Activated gamma-delta T cell (primary cell): ENCODE results near the gene OR6K6.

ENCODE experiments used
- DNase-seq: peaks from one replicate; lab custom pipeline; 2025; lab: John Stamatoyannopoulos, UW
- total RNA-seq, 2 donors: gene quantifications; one replicate each; lab custom pipeline; 2026; lab: John Stamatoyannopoulos, UW

The OR6K6 gene, protein sequence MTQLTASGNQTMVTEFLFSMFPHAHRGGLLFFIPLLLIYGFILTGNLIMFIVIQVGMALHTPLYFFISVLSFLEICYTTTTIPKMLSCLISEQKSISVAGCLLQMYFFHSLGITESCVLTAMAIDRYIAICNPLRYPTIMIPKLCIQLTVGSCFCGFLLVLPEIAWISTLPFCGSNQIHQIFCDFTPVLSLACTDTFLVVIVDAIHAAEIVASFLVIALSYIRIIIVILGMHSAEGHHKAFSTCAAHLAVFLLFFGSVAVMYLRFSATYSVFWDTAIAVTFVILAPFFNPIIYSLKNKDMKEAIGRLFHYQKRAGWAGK
- 0 reads per million in 2 donors for total RNA-seq

DNA sequence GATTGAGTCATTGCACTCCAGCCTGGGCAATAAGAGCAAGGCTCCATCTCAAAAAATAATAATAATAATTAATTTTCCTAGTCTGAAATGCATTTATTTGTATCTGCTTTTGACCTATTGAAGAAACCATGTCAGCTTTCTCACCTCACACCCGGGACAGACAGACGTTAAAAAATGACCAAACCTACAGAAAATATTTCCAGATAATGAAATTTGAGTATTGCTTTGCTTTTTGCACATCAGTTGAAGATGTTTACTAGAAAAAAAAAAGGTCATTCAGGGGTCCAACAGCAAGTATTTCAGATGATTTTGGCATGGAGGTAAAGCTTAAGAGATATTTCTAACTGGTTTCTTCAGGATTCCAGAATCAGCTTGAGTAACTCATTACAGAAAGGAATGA is at the start of gene OR6K6:
OR6K6 (plus strand) TSS at position 301 of the 400 bp plus-strand sequence. CDS start 168 bp downstream, outside the sequence.
- DNase-seq: no peak

DNA sequence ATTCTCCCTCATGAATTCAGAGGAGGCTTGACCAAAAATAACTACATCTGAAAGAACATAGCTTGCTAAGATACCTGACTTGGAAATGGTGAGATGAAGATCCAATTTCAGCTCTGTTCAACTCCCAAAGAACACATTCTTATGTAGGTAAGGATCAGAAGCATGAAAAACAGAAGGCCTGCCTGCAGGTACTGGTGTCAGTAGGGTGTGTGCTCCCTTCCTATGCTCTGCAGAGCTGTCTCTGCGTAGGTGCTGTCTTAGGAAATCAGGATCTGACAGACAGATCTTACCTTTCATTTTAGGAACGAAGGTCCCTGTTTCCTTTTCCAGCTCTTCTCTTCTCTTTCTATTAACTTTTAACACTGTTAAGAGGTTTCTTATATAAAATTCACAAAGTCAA is 48.4 kb upstream of the OR6K6 start:
- no peak for DNase-seq

DNA sequence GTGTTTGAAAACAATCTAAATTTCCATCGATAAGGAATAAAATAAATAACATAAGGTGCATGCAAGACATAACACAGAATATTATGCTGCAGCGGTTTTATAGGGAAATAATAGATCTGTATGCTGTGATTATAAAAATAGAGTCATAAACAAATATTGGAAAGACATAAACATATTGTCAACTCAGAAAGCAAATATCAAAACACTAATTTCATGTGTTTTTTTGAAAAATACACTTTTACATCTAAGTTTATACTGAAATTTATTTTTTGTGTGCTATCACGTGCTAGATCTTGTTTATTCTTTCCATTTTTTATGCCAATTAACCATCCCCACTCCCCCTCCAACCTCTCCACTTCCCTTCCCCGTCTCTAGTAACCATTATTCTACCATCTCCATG is 43.4 kb upstream of the OR6K6 start:
- DNase-seq: no peak

DNA sequence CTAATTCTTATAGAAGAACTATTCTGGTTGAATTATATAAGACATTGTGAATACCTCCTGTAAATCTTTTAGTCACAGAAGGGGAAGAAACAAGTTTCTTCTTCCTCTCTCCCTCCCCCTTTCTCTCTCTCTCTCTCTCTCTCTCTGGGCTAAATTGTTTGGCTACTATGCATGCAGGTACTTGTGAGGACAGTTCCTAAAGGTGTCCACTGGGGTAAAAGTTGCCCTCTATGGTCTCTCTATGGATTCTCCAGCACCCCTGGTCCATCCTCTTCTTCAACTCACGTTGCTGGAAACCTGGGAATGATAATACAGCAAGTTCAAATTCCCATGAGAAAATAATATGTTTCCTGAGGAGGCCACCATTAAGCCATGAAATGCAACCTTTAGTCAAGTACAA is 39.8 kb upstream of the OR6K6 start:
- no peak for DNase-seq

DNA sequence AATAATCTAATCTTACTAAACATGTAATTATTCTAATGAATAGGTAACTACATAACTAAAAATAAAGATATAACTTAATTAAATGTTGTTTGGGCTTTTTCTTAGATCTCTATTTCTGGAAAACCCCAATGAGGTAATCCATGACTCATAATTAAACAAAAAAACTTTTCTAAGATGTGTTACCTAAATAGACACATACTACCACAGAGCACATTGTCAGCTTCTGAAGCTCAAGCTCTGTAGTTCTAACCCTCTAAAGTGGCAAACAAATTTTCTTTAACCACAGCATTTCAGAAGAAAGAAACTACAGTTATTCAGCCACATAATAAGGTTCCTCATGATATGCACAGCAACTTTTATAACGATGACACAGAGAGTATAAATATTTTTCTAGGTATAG is 38.2 kb upstream of the OR6K6 start:
- DNase-seq: no peak

DNA sequence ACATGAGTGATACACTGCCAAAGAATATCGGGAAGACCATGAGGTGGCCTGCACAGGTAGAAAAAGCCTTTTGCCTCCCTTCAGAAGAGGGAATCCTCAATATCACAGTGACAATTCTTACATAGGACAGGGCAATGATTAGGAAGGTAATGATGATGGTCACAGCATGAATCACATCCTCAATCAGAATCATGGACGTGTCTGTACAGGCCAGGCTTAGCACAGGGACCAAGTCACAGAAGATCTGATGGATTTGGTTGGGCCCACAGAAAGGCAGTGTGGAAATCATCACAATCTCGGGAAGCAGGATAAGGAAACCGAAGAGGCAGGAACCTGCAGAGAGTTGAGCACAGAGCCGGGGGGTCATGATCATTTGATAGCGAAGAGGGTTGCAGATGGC is 37.2 kb upstream of the OR6K6 start:
- no peak for DNase-seq

DNA sequence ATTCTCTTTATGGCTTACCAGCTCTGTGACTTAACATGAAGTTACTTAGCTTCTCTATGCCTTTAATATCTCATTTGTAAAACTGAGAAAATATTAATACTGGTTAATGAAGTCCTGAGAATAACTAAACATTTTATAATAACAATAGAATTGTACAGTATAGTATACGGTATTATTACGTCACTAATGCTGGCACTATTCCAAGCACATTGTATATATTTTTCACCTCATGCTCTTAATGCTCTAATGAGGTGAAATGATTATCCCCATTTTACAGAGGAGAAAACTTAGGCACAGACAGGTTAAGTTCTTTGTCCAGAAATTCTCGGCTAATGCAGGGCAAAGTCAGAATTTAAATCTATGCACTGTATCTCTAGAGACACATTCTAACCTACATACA is 34.9 kb upstream of the OR6K6 start:
- no peak for DNase-seq

DNA sequence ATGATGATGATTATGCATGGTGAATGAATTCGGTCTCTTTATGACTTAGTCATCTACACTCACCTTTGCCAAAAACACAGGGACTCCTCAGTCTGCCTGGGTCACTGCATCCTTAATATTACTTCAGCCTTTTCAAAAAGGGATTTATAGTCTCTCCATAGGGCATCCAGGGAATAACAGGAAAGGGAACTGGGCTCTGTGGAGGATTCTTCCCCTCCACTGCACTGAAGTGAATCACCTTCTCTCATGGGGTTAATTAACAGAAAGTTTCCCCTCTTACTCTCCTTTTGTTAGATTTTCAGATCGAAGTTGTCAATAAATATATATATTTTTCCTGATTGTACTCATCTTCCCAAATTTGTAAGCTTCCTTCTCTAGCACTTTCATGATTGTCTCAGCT is 33.9 kb upstream of the OR6K6 start, which contains the start of gene OR6K3:
OR6K3 (minus strand) TSS at position 101 of the 400 bp plus-strand sequence. CDS start 2,605 bp downstream, outside the sequence.
- DNase-seq: no peak

DNA sequence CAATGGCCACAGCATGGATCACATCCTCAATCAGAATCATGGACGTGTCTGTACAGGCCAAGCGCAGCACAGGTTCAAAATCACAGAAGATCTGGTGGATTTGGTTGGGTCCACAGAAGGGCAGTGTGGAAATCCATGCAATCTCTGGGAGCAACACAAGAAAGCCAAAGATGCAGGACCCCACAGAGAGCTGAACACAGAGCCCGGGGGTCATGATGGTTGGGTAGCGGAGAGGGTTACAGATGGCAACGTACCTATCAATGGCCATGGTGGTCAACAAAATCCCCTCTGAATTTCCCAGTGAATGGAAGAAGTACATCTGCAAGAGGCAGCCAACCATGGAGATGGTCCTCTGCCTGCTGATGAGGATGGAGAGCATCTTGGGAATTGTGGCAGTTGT is 30.1 kb upstream of the OR6K6 start:
- no peak for DNase-seq

DNA sequence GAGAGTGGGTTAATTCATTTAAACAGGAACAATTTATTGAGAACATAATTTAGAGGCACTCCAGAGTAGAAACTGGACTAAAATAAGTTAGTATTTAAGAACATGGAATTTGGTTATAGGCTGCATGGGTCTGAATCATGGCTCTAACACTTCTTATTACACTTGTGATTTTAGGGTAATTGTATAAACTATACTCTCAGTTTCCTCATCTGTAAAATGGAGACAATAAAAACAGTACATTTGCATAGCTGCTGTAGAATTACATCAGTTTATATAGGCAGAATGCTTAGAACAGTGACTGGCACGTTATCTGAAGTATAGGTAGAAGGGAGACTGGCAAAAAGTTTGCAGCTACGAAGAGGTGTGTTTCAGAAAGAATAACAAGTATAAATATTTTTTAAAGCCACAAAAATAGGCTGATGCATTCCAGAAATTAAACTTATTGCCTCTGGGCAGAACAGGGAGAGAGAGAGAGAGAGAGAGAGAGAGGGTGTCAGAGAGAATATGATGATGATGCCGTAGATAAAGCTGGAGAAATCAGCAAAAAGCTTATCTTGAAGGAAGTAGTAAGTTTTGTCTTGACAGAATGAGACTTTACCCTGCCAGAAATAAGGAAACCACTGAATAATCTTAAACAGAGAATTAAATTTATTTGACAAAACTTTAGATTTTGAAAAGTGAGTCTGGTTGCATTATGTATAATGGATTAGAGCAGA is 25.9 kb upstream of the OR6K6 start:
- DNase-seq: no peak

DNA sequence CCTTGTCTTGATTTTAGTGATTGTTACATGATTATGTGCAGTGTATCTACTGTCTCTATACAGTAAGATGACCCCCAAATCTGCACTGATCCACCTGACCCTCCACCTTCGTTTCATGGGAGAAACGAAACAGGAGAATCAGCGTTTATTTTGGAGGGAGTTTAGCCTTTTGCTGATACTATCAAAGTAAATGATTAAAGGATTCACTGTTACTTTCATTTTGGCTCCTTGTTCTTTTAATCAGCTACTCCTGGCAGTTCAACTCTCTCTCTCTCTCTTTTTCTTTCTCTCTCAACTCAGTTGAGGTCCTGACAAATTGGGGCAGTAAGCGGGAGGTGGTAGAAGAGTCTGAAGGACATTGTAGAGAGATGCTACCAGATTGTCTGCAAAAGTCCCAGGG is 24.1 kb upstream of the OR6K6 start:
- DNase-seq: no peak

DNA sequence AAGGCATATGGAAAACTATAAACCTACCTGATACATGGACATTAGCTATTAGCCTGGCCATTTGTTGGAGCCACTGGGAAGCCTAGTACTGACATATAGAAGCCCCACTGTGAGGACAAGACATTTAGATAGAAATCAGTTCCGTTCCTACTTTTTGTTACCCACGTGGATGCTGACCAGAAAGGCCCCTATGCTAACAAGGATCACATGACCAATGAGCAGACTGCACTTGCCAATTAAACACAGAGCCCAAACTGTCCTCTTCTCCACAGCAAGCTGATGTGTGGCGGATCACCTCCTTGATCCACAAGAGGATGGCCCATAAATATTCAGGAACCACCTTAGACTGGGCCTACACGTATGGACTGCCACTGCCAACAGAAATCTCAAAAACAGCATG is 22.8 kb upstream of the OR6K6 start:
- DNase-seq: no peak

DNA sequence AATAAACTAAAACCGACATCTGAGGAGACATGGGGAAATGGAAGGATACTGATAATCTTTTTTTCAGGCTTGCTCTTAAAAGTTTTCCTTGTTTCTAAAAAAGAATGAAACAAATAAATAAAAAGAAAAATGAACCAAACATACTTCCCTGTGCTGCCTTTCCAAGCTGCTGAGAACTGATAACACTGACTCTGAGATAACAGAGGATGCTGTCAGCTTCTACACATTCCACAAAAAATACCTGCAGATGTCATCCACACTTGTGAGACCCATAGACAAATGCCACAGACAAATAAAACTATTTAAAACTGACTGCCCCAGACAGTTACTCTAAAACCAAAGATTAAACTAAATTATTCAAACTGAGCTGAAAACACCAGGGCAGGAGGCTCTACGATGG is 22.0 kb upstream of the OR6K6 start:
- DNase-seq: no peak

DNA sequence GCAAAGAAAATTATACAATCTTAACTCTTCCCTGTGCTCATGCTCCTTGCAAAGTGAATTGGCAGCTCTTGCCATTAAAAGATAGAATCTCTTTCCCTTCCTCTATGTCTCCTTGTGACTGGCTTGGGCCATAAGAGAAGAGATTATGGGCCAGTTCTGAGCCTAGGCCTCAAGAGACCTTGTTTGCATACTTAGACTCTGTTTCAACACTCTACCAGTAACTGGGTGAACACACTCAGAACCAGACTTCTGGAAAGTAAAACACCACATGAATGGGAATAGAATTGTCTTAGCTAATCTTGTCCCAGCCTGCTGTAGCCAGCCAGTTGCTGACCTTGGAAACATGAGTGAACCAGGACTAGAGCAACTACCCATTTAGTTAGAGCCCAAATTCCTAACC is 18.7 kb upstream of the OR6K6 start:
- no peak for DNase-seq

DNA sequence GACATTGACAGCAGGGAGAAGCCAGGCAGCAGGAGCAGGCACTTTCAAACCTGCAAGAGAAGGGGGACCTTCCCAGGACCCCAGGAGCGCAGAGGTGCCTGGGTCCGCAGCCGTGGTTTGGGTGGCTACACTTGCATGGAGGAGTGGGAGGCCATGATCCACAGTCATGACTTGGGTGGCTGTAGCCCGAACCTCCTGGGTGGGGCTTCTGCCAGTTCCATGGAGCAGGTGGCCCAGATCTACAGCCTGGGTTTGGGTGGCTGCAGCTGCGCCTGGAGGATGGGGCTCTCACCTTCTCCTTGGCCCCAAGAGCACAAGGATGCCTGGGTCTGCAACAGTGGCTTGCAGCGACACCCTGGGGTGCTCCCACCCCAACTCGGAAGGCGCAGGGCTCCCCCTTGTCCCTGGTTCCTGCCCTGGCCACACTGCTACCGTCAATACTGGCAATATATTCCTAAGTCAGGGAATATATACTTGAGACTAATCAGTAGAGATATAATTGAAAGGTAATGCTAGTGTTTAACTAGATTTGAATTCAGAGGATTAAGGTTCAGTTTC is 2.3 kb upstream of the OR6K6 start:
- DNase-seq: no peak

DNA sequence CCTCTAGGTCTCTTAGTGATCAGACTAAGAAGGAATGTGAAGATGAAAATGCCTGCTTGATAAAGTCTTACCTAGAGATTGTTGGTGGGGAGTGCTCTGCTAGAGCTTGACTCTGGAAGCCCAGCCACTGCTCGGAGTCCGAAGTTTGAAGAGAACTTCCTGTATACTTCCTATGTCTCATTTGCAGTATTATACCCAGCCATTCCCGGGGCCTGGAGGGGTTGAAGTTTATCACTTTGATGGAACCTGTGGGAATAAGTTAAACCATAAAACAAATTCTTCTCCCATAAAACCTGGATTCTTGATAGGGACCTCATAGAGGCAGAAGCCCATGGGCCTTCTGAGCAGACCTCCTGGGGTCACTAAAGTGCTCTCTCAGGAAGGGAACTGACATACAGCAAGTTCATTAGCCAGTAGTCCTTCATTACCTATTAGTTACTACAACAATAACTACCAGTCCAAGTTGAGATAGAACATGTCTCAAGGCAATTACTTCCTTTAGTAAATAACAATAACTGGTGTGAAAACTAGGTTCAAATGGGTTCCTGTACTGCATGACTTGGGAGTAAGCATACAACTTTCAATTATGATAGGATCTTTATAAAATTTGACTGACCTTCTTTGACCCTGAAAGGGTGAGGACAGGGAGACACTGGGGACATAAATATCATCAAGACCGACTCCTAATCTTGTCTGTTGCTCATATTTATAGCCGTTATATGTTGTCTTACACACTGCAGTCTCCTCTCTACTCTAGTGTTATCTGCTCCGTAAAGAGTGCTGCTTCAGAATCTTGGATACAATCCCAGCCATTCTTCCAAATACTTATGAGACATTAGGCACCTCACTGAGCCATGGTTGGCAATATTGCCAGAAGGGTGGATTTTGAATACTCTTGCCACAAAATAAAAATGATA is 17.7 kb downstream of the OR6K6 start, which contains the start of gene OR6N1:
OR6N1 (minus strand) TSS at position 246 of the 917 bp plus-strand sequence. CDS start 5,513 bp downstream, outside the sequence.
- DNase-seq: no peak

DNA sequence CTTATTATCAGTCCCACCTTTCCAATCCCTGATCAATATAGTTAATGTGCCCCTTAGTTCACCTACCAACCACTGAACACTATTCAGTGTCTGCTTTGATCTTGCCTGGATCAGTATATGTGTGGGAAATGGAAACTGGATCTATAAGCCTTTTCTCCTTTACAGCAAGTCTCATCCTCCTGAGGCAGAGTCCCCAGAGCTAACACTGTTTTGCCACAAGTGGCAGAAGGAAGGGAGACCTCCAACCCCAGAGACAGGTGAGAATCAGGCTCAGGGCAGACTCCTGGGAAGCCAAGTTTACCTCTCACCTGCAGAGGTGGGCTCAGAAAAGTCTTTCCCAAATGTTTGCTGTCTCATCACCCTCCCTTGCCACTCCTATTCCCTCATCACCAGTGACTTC is 26.6 kb downstream of the OR6K6 start, which contains the start of gene OR6N2:
OR6N2 (minus strand) TSS at position 101 of the 400 bp plus-strand sequence. CDS start 3,569 bp downstream, outside the sequence.
- DNase-seq: no peak

DNA sequence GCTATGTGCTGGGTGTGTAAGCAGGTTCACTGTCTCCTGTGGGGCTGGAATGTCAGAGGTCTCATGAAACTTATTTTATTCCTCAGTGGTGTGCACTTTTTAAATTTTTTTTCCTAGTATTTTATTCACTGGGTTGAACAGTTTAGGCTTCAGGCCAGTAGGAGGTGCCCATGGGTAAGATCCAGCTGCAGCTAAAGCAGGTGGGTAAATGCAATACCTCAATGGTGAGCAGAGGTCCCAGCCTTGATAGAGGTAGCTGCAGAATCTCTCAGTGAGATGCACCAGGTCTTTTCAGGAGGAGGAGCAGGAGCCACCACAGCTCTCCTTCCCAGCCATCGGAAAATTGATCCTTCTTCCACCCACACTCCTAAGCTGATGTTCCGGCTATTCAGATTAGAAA is 39.1 kb downstream of the OR6K6 start:
- DNase-seq: no peak

DNA sequence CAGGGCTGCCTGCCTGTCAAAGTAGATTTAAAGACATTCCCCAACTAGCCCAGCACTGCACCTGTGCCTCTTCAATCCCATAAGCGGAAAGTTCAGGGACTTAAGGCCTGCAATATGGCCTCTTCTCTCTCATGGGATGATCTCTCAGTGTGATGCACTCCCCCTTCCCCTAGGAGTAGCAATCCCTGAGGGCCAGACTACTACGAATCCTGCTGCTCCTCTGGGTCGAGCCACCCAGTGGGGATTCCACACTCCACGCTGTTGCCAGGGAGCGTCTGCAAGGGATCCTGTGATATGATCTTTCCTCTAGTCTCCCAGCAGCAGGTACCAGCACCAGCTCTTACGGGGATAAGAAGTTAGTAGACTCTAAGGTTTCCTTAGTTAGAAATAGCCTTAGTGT is 39.7 kb downstream of the OR6K6 start:
- DNase-seq: no peak

DNA sequence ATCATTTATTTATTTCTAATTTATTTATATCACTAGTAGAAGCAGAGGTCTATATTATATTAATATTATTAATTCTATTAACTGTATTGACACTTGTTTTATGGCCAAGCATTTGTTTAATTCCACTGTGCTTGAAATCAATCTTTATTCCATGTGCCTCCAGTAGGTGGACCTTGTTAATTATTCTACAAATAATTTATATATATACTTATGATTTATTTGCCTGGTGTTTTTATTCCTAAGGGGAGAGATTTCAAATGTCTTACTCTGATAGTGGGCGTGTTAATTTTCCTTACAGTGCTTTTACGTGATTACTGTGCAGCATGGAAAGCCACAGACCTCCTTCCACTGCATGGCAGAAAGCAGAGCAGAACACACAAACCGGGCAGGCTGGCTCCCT is 44.0 kb downstream of the OR6K6 start:
- DNase-seq: no peak

DNA sequence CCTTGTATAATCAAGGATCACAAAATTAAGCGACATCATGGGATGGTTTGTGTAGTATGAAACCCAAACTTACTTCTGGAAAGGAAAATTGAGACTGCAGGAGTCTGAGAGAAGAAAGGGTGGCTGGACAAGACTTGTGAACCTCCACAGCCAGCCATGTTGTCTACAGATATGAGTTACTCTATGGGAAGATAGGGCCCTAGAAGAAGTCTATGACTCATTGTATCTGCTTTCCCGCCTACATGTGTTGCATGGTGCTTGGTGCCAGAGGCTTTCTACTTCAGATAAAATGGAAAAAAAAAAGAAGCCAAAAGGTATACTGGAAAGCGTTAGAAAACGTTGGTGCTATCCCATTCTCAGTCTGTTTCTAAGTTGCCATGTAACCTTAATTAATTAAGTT is 45.2 kb downstream of the OR6K6 start:
- DNase-seq: no peak

DNA sequence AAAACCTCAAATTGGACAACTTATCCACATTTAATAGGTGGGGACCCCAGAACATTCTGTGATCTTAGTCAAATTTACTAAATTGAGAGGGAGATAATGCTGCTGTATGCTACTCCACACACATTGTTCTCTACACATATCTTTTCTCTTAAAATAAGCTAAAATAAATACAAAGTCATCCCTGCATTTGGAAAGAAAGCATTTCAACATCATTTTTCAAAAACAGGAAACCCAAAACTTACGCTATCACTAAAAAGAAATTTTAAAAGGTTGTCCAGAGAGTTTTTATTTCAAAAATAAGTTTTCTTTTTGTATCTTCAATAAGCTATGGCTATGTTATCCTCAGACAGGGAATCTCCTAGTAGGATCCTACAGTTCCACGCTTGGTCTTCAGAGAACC is 46.0 kb downstream of the OR6K6 start:
- DNase-seq: no peak
